PFSK-1 (cell line): Measurements from ENCODE around the gene OOSP4B.

Experiments
- FOXP2 ChIP-seq: optimal IDR thresholded peaks from 2 replicates; pipeline ENCODE3; 2011; ENCODE audit warnings: borderline replicate concordance, control low read depth, inconsistent platforms; ENCODE audit not compliant: insufficient read depth; ENCODE audit errors: extremely low read length, extremely low read depth
- POLR2AphosphoS5 ChIP-seq: IDR thresholded peaks from 2 replicates; pipeline ENCODE4 v1.6.1; 2012; ENCODE audit warnings: low read depth, mild to moderate bottlenecking, control low read depth, low read length, moderate library complexity
- SIN3A ChIP-seq: IDR thresholded peaks from 2 replicates; pipeline ENCODE4 v1.6.1; 2012; ENCODE audit warnings: mild to moderate bottlenecking, low read length, moderate library complexity, borderline replicate concordance; ENCODE audit not compliant: insufficient read depth
- TAF1 ChIP-seq: IDR thresholded peaks from 2 replicates; pipeline ENCODE4 v1.6.1; 2012; ENCODE audit warnings: low read length, control low read depth, borderline replicate concordance; ENCODE audit not compliant: insufficient read depth
- TF ChIP-seq, protein P1 (sequence below), 2 experiments: IDR thresholded peaks; 2 replicates each; pipeline versions ENCODE4 v1.6.1 to v1.8.0; 2011 to 2012; ENCODE audit warnings: low read depth in 2 of 2, low read length in 2 of 2, control low read depth in 1 of 2, inconsistent platforms in 1 of 2, mild to moderate bottlenecking in 1 of 2, moderate library complexity in 1 of 2; ENCODE audit not compliant: insufficient read depth in 1 of 2

DNA sequence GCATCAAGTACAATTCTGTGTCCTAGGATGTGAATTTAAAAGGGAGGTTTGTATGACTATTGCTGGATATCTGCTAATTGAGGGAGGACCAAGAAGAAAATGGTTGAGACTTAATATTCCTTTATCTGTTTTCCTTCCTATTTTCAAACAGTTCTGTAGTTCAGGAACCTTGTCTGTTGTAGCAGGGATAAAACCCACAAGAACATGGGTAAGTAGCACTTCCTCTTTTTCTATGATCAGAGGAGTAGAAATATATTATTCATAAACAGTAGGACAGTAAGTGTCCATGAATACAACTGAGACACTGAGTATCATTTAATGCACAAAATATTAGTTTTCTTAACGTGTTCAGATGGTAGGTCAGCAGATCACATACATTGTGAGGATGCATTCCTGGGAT, 47.1 kb downstream of the OOSP4B start:
- TF ChIP-seq POLR2AphosphoS5, result no peak
- no peak for TF ChIP-seq TAF1
- TF ChIP-seq FOXP2, result no peak
- TF ChIP-seq, protein P1, sequence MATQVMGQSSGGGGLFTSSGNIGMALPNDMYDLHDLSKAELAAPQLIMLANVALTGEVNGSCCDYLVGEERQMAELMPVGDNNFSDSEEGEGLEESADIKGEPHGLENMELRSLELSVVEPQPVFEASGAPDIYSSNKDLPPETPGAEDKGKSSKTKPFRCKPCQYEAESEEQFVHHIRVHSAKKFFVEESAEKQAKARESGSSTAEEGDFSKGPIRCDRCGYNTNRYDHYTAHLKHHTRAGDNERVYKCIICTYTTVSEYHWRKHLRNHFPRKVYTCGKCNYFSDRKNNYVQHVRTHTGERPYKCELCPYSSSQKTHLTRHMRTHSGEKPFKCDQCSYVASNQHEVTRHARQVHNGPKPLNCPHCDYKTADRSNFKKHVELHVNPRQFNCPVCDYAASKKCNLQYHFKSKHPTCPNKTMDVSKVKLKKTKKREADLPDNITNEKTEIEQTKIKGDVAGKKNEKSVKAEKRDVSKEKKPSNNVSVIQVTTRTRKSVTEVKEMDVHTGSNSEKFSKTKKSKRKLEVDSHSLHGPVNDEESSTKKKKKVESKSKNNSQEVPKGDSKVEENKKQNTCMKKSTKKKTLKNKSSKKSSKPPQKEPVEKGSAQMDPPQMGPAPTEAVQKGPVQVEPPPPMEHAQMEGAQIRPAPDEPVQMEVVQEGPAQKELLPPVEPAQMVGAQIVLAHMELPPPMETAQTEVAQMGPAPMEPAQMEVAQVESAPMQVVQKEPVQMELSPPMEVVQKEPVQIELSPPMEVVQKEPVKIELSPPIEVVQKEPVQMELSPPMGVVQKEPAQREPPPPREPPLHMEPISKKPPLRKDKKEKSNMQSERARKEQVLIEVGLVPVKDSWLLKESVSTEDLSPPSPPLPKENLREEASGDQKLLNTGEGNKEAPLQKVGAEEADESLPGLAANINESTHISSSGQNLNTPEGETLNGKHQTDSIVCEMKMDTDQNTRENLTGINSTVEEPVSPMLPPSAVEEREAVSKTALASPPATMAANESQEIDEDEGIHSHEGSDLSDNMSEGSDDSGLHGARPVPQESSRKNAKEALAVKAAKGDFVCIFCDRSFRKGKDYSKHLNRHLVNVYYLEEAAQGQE (IDR thresholded peaks at IDR 0.05; ENCODE audit: insufficient read depth in 1 of 2, low read depth in 2 of 2, low read length in 2 of 2), result no peak
- no peak for TF ChIP-seq SIN3A
